Thyroid gland (tissue), 4 donors: ENCODE measurements around the gene PRKAB1.

Experiments used
- POLR2A ChIP-seq, 2 donors: fragments of 450-650 bp; IDR thresholded peaks; one replicate each; pipeline ENCODE4 v1.6.1; 2017; ENCODE audit warnings: antibody characterized with exemption in 2 of 2, mild to moderate bottlenecking in 2 of 2, moderate library complexity in 1 of 2
- TF ChIP-seq, protein P1 (sequence below), 6 experiments: fragments of 200-600 bp in 3 of 6; fragments of 450-650 bp in 3 of 6; sonication (generic) in 3 of 6; IDR thresholded peaks; one replicate each; pipeline ENCODE4 v1.5.1; 2016 to 2019; ENCODE audit warnings: antibody characterized with exemption in 6 of 6, mild to moderate bottlenecking in 2 of 6, inconsistent platforms in 1 of 6, moderate library complexity in 1 of 6

DNA sequence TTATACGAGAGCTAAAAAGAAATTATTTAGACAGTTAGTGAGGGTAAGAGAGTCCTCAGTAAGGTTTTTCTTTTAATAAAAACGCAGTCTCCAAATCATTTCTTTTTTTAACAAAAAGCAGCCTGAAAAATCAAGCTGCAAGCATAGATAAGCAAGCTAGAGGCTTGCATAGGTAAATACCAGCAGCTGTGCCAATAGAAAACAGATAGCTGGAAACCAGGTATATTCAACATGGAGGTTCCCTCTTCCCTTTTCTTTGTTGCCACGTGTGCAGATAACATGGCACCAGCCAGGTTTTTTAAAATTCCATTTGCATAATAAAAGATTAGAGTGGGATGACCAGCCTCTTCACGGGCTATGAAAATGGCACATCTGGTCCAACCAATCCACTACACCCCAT, 6.1 kb upstream of the PRKAB1 start:
- TF ChIP-seq POLR2A (IDR thresholded peaks at IDR 0.05): no peak
- TF ChIP-seq, protein P1, sequence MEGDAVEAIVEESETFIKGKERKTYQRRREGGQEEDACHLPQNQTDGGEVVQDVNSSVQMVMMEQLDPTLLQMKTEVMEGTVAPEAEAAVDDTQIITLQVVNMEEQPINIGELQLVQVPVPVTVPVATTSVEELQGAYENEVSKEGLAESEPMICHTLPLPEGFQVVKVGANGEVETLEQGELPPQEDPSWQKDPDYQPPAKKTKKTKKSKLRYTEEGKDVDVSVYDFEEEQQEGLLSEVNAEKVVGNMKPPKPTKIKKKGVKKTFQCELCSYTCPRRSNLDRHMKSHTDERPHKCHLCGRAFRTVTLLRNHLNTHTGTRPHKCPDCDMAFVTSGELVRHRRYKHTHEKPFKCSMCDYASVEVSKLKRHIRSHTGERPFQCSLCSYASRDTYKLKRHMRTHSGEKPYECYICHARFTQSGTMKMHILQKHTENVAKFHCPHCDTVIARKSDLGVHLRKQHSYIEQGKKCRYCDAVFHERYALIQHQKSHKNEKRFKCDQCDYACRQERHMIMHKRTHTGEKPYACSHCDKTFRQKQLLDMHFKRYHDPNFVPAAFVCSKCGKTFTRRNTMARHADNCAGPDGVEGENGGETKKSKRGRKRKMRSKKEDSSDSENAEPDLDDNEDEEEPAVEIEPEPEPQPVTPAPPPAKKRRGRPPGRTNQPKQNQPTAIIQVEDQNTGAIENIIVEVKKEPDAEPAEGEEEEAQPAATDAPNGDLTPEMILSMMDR (IDR thresholded peaks at IDR 0.05): no peak
